ENCODE results near the gene CIART. TPM values are rescaled to one million over a fixed set of nuclear protein-coding genes. Genes with fewer than 3 reads are reported as not detected.

The CIART gene
- total RNA-seq, 1 donor from 2014 or later = 4.7 TPM

DNA sequence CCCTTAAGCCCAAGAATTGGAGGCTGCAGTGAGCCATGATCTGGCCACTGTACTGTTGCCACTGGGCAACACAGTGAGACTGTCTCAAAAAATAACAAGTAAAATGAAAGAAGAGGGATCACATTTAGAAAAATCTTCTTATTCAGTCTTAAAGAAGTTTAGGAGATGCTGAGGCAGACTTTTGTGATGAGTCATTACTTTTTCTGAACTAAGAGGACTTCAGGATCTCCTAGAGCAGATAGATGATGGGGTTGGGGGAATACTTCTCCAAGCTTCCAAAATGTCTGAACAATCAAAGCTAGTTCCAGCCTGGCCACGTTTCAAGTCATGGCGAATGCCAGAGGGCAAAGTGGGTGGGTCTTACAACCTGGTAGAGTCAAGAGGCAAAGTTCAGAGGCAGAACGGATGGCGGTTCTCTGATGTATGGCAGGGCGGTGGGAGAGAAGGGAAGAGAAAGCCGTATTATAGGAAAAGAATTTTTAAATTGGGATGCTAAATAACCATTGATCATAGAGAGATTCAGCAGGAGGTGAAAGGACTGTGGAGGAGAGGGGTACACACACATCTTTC is 2.1 kb upstream of the CIART start:
- H3K36me3 Mint-ChIP-seq (ENCODE audit: unreplicated experiment) = no peaks in the 10 kb centered on the region
- DNase-seq = no peak
- no peak overlapping the region for H3K27ac Mint-ChIP-seq (ENCODE audit: unreplicated experiment)
- peaks cover 7% of the 10 kb centered on the region for H3K9me3 Mint-ChIP-seq (ENCODE audit: unreplicated experiment)
- peaks cover 9% of the 10 kb centered on the region for H3K27me3 Mint-ChIP-seq (ENCODE audit: unreplicated experiment)
- TF ChIP-seq, protein P1, sequence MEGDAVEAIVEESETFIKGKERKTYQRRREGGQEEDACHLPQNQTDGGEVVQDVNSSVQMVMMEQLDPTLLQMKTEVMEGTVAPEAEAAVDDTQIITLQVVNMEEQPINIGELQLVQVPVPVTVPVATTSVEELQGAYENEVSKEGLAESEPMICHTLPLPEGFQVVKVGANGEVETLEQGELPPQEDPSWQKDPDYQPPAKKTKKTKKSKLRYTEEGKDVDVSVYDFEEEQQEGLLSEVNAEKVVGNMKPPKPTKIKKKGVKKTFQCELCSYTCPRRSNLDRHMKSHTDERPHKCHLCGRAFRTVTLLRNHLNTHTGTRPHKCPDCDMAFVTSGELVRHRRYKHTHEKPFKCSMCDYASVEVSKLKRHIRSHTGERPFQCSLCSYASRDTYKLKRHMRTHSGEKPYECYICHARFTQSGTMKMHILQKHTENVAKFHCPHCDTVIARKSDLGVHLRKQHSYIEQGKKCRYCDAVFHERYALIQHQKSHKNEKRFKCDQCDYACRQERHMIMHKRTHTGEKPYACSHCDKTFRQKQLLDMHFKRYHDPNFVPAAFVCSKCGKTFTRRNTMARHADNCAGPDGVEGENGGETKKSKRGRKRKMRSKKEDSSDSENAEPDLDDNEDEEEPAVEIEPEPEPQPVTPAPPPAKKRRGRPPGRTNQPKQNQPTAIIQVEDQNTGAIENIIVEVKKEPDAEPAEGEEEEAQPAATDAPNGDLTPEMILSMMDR (IDR thresholded peaks at IDR 0.05; ENCODE audit: partially characterized antibody, unreplicated experiment) = no peak
- peak overlapping the region; percentile 45 for H3K4me3 Mint-ChIP-seq (ENCODE audit: unreplicated experiment)
- peaks cover 3% of the 10 kb centered on the region for H3K4me1 Mint-ChIP-seq (ENCODE audit: low read depth, unreplicated experiment)

DNA sequence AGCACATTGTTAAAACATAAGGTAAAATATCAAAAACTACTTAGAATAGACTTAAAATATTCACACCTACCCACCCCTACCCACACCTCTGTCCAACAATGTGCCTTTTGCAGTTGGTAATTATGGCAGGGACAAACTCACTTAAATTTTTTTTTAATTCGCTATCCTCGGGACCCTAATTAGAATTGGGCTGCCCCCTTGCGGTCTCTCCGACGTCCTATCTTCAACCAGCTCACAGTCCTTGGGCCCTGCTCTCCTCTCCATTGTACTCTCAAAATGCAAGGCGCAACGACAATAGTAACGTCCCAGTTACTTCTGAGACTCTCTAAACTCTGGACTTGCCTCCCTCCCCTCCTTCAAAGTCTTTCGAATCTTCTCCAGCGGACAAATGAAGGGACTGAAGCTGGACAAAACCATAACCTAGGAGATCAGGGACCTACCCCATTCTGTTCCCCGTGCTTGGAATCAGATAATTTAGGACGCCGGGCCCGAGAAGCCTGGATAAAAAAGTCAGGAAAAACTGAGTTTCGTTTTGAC is 1.1 kb upstream of the CIART start:
- TF ChIP-seq, protein P1 (IDR thresholded peaks at IDR 0.05; ENCODE audit: partially characterized antibody, unreplicated experiment) = peak; percentile 76
- Mint-ChIP-seq H3K4me1 (ENCODE audit: low read depth, unreplicated experiment) (peaks cover 3% of the 10 kb centered on the region), H3K4me3 (ENCODE audit: unreplicated experiment) (peak overlapping the region; percentile 95), H3K36me3 (ENCODE audit: unreplicated experiment) (no peaks in the 10 kb centered on the region), H3K27ac (ENCODE audit: unreplicated experiment) (peak overlapping the region; percentile 94), H3K27me3 (ENCODE audit: unreplicated experiment) (peaks cover 9% of the 10 kb centered on the region), H3K9me3 (ENCODE audit: unreplicated experiment) (peaks cover 7% of the 10 kb centered on the region)
- DNase-seq = peak; percentile 76

GRCh38 chr1:150282558-150282958 is 204 bp downstream of the CIART start:
- Mint-ChIP-seq H3K4me3 (ENCODE audit: unreplicated experiment) (peak overlapping the region; percentile 95), H3K36me3 (ENCODE audit: unreplicated experiment) (no peaks in the 10 kb centered on the region), H3K9me3 (ENCODE audit: unreplicated experiment) (peaks cover 7% of the 10 kb centered on the region), H3K4me1 (ENCODE audit: low read depth, unreplicated experiment) (peaks cover 3% of the 10 kb centered on the region), H3K27ac (ENCODE audit: unreplicated experiment) (peak overlapping the region; percentile 49), H3K27me3 (ENCODE audit: unreplicated experiment) (peaks cover 9% of the 10 kb centered on the region)
- DNase-seq = no peak
- TF ChIP-seq, protein P1 (IDR thresholded peaks at IDR 0.05; ENCODE audit: partially characterized antibody, unreplicated experiment) = no peak

DNA sequence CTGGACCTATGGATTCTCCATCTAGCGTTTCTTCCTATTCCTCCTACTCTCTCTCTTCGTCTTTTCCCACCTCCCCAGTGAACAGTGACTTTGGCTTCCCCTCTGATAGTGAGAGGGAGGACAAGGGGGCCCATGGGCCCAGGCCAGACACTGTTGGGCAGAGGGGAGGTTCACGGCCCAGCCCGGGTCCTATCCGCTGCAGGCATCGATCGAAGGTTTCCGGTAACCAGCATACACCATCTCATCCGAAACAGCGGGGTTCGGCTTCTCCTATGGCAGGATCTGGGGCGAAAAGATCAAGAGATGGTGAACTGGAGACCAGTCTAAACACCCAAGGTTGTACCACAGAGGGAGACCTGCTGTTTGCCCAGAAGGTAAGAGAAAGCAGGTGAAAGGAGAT is 906 bp downstream of the CIART start:
- no peak for DNase-seq
- H3K27ac Mint-ChIP-seq (ENCODE audit: unreplicated experiment) = no peak overlapping the region
- H3K9me3 Mint-ChIP-seq (ENCODE audit: unreplicated experiment) = peaks cover 7% of the 10 kb centered on the region
- H3K4me3 Mint-ChIP-seq (ENCODE audit: unreplicated experiment) = peak overlapping the region; percentile 95
- peaks cover 9% of the 10 kb centered on the region for H3K27me3 Mint-ChIP-seq (ENCODE audit: unreplicated experiment)
- no peaks in the 10 kb centered on the region for H3K36me3 Mint-ChIP-seq (ENCODE audit: unreplicated experiment)
- TF ChIP-seq, protein P1 (IDR thresholded peaks at IDR 0.05; ENCODE audit: partially characterized antibody, unreplicated experiment) = no peak
- peaks cover 3% of the 10 kb centered on the region for H3K4me1 Mint-ChIP-seq (ENCODE audit: low read depth, unreplicated experiment)

- Mint-ChIP-seq H3K27me3 (ENCODE audit: unreplicated experiment) (peaks cover 2% of the 10 kb centered on the region), H3K4me1 (ENCODE audit: low read depth, unreplicated experiment) (peaks cover 3% of the 10 kb centered on the region), H3K9me3 (ENCODE audit: unreplicated experiment) (peaks cover 4% of the 10 kb centered on the region), H3K27ac (ENCODE audit: unreplicated experiment) (no peak overlapping the region), H3K36me3 (ENCODE audit: unreplicated experiment) (no peaks in the 10 kb centered on the region), H3K4me3 (ENCODE audit: unreplicated experiment) (no peak overlapping the region)
- TF ChIP-seq, protein P1 (IDR thresholded peaks at IDR 0.05; ENCODE audit: partially characterized antibody, unreplicated experiment) = no peak
- DNase-seq = no peak
These were observed 6.0 kb downstream of the CIART start for GRCh38 chr1:150288382-150288781.

All from glutamatergic neuron (in vitro differentiated cells).